NCI-H146 treated with DMSO at 0.1 percent for 48 hours (cell line): ENCODE results near the gene ZBTB8B.

Experiments
- DNase-seq: peaks from one replicate; lab custom pipeline; 2025; ENCODE audit not compliant: unreplicated experiment; lab: John Stamatoyannopoulos, UW

The ZBTB8B gene

DNA sequence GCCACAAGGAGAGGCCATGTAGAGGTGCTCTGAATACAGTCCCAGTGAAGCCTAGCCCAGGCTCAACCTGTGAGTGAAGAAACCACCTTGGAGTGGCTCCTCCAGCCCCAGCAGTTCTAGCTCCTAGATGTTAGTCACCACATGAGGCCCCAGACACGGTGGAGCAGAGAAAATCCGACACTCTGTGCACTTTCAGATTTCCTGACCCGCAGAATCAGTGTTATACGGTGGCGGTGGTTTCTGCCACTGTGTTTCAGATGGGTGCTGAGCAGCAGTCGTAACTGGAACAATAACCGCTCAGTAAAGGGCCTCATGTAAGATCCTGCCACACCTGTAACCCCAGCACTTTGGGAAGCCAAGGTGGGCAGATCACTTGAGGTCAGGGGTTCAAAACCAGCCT, 38.3 kb downstream of the ZBTB8B start:
- no peak for DNase-seq

DNA sequence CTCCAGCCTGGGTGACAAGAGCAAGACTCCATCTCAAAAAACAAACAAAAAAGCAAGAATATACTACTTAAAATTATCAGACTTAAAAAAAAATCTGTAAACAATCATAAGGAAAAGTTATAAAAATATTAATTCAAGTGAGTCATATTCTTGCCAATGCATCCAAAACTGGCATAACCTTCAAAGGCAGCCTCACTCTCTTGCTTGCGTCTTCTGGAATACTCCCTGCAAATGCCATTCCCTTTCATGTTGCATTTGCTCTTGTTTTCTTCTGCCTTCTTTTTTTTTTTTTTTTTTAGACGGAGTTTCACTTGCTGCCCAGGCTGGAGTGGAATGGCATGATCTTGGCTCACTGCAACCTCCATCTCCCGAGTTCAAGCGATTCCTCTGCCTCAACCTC, 42.1 kb downstream of the ZBTB8B start:
- DNase-seq, result no peak

DNA sequence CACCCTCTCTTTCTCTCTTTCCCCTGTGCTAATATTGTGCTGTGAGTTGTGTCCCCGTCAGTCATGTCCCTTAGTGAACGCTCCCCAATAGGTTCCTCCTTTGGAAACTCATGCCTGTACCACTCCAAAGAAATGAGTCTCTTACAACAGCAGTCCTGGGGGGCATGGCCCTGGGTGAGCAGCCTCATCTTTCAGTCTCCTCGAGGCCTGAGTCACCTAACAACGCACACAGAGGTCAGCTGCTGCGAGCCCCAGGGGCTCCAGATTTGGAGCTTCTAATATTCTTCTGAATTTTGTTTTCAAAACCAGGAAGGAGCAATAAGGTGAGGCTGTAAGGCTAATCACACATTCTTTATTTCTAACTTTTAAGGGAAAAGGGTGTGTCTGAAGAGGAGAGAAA, 43.9 kb downstream of the ZBTB8B start:
- no peak for DNase-seq

DNA sequence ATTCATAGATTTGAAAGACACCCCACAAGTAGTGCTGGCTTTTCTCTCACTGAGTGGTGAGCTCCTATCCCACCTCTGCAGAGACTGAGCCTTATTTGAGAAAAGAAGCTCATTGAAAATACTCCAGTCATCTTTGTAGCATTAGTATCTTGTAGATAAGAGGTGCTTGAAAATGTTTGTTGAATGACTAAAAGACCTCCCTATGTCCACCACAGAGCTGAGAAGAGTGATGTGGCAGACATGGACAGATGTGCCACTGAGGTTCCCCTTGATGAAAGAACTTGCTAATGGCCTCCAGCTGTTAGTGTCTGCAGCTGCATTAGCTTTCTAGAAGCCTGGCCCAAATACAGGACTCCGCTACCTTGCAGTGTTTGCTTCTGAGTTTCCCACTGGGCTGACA, 45.1 kb downstream of the ZBTB8B start:
- DNase-seq, result no peak
